ENCODE measurements around the gene COL23A1.
A peak's percentile ranks its signal among the peaks of the same experiment; 100 is the strongest.

The COL23A1 gene

GRCh38 chr5:178213003-178213461 is 377.2 kb downstream of the COL23A1 start:
- DNase-seq = no peak

- DNase-seq = no peak
Measured at GRCh38 chr5:178212241-178213002, 377.8 kb downstream of the COL23A1 start.

GRCh38 chr5:178211095-178212048 is 378.8 kb downstream of the COL23A1 start:
- DNase-seq = no peak

GRCh38 chr5:178210686-178211085 is 379.5 kb downstream of the COL23A1 start:
- DNase-seq = no peak

- DNase-seq = no peak
Measured at GRCh38 chr5:178210073-178210535, 380.1 kb downstream of the COL23A1 start.

GRCh38 chr5:178209334-178210072 is 380.7 kb downstream of the COL23A1 start:
- no peak for DNase-seq

- no peak for DNase-seq
Measured at GRCh38 chr5:178208540-178209227, 381.5 kb downstream of the COL23A1 start.

GRCh38 chr5:178207917-178208280 is 382.3 kb downstream of the COL23A1 start:
- DNase-seq = no peak

GRCh38 chr5:178207183-178207916 is 382.8 kb downstream of the COL23A1 start:
- no peak for DNase-seq

GRCh38 chr5:178206166-178207101 is 383.8 kb downstream of the COL23A1 start:
- no peak for DNase-seq

- DNase-seq = no peak
Measured at GRCh38 chr5:178205749-178206047, 384.5 kb downstream of the COL23A1 start.

GRCh38 chr5:178204935-178205748 is 385.1 kb downstream of the COL23A1 start:
- peak; percentile 83 to 85 for DNase-seq

GRCh38 chr5:178204182-178204934 is 385.8 kb downstream of the COL23A1 start, which contains the start of gene HNRNPAB:
HNRNPAB (plus strand) TSS chr5:178204533; CDS start chr5:178204838, 305 bp downstream.
- peak; percentile 95 to 96 for DNase-seq

- no peak for DNase-seq
Measured at GRCh38 chr5:178203670-178204181, 386.5 kb downstream of the COL23A1 start.

- no peak for DNase-seq
Measured at GRCh38 chr5:178202541-178202940, 387.7 kb downstream of the COL23A1 start.

- no peak for DNase-seq
Measured at GRCh38 chr5:178201927-178202235, 388.3 kb downstream of the COL23A1 start.

GRCh38 chr5:178201221-178201926 is 388.8 kb downstream of the COL23A1 start:
- no peak for DNase-seq
